Measurements from ENCODE around the gene CFAP221. TPM values are rescaled to one million over a fixed set of nuclear protein-coding genes. Genes with fewer than 3 reads are reported as not detected.

Gene CFAP221
- total RNA-seq, 1 experiment from 2014 or later = not detected

DNA sequence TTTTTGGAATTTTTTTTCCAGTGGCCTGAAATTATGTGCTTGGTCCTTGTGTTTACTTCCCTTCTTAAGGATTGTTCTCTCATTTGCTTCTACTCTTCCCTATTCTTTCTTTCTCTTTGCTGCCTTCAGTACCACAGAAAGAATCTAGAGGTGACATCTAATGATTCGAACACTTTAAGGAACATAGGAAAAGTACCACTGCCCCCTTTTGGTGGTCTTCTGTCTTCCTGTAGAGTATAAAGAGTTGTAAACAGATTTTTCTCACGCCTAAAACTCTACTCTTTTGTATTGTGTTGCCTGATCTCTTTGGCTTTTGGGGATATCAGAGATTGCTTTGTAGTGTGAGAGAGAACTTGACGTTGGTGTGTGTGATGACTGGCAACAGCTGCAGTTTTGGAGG is 13.0 kb upstream of the CFAP221 start:
- Histone ChIP-seq H3K36me3 (ENCODE audit: low read depth) (no peaks in the 10 kb centered on the region), H3K27ac (no peak overlapping the region), H3F3A (ENCODE audit: insufficient read depth, low read depth) (no peaks in the 10 kb centered on the region), H3K4me2 (no peak overlapping the region), H3K27me3 (ENCODE audit: insufficient read depth, low read depth) (peaks cover 53% of the 10 kb centered on the region), H3K4me1 (replicated peaks; ENCODE audit: insufficient read depth) (no peaks in the 10 kb centered on the region), H2AFZ (0 out of 2 replicates have a peak overlapping the region, but pooled peaks have one; percentile 36), H4K20me1 (ENCODE audit: insufficient read depth) (no peaks in the 10 kb centered on the region), H3K9me3 (ENCODE audit: insufficient read depth, low read depth) (peaks cover 4% of the 10 kb centered on the region; the same call in 1 of the 2 replicates), H3K4me3 (no peak overlapping the region), H3K79me2 (ENCODE audit: low read depth) (no peaks in the 10 kb centered on the region), H3K9me2 (ENCODE audit: insufficient read depth) (no peaks in the 10 kb centered on the region)
- CTCF ChIA-PET = no interaction called here
- POLR2A ChIA-PET (ENCODE audit: unreplicated experiment) = no interaction called here
- BruUV-seq (replicated peaks) = no TSS peak
- intact Hi-C loops (cut with micrococcal nuclease; ENCODE audit: unreplicated experiment) = loop anchor here (5.0 kb wide), 1 partner anchor 124 kb away; no protein-coding TSS in a partner anchor
- TF ChIP-seq, protein P1, sequence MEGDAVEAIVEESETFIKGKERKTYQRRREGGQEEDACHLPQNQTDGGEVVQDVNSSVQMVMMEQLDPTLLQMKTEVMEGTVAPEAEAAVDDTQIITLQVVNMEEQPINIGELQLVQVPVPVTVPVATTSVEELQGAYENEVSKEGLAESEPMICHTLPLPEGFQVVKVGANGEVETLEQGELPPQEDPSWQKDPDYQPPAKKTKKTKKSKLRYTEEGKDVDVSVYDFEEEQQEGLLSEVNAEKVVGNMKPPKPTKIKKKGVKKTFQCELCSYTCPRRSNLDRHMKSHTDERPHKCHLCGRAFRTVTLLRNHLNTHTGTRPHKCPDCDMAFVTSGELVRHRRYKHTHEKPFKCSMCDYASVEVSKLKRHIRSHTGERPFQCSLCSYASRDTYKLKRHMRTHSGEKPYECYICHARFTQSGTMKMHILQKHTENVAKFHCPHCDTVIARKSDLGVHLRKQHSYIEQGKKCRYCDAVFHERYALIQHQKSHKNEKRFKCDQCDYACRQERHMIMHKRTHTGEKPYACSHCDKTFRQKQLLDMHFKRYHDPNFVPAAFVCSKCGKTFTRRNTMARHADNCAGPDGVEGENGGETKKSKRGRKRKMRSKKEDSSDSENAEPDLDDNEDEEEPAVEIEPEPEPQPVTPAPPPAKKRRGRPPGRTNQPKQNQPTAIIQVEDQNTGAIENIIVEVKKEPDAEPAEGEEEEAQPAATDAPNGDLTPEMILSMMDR (conservative IDR thresholded peaks at IDR 0.05) = peak; percentile 37; the same call in 1 of the 2 replicates
- no peak for TF ChIP-seq EZH2 (IDR thresholded peaks at IDR 0.05; ENCODE audit: low read depth)
- no peak for DNase-seq

DNA sequence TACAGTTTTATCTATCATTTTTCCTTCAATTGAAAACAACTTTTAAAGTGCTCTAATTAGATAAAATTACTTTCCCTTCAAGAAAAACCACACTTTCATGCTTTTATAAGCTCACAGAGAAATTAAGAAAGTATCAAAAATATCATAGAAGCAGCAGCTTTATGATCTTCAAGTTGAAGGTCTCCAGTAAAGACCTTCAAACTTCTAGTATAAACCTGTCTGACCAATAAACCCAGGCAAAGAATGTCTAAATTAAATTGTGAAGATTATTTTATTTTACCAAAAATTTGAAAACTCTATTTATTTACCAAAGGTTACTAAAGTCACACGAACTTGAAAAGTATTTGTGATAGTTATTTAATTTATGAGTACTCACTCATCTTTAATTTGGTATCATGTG is 10.7 kb upstream of the CFAP221 start:
- Histone ChIP-seq H3F3A (ENCODE audit: insufficient read depth, low read depth) (no peaks in the 10 kb centered on the region), H3K36me3 (ENCODE audit: low read depth) (no peaks in the 10 kb centered on the region), H3K9me3 (ENCODE audit: insufficient read depth, low read depth) (peaks cover 4% of the 10 kb centered on the region; the same call in 1 of the 2 replicates), H3K27me3 (ENCODE audit: insufficient read depth, low read depth) (peaks cover 41% of the 10 kb centered on the region), H3K79me2 (ENCODE audit: low read depth) (no peaks in the 10 kb centered on the region), H3K9me2 (ENCODE audit: insufficient read depth) (no peaks in the 10 kb centered on the region), H3K4me3 (no peak overlapping the region), H3K4me1 (replicated peaks; ENCODE audit: insufficient read depth) (no peaks in the 10 kb centered on the region), H3K27ac (no peak overlapping the region), H2AFZ (no peak overlapping the region), H4K20me1 (ENCODE audit: insufficient read depth) (no peaks in the 10 kb centered on the region), H3K4me2 (no peak overlapping the region)
- intact Hi-C loops (cut with micrococcal nuclease; ENCODE audit: unreplicated experiment) = loop anchor here (5.0 kb wide), 1 partner anchor 126 kb away; no protein-coding TSS in a partner anchor
- TF ChIP-seq, protein P1 (conservative IDR thresholded peaks at IDR 0.05) = no peak
- TF ChIP-seq EZH2 (IDR thresholded peaks at IDR 0.05; ENCODE audit: low read depth) = no peak
- DNase-seq = no peak
- no TSS peak for BruUV-seq (replicated peaks)
- POLR2A ChIA-PET (ENCODE audit: unreplicated experiment) = no interaction called here
- CTCF ChIA-PET = no interaction called here

DNA sequence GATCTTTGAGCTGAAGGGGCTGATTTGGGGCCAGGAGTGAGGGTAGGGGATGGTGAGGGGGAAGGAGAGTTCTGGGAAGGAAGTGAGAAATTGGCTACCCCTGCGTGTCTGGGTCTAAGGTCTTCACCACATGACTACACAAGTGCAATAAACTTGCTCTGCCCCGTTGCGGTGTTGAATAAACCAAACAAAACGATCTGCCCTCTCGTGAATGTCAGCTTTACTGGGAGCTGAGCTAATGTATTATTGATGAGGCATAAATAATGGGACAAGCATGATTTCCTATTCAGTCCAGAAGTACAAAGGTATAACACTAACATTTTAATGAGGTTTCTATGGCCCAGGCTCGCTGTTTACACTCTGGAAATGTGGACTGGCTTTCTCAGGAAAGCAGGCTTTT is 8.0 kb upstream of the CFAP221 start:
- H3K9me2 ChIP-seq (ENCODE audit: insufficient read depth) = no peaks in the 10 kb centered on the region
- no peak for DNase-seq
- H3K9me3 ChIP-seq (ENCODE audit: insufficient read depth, low read depth) = peaks cover 4% of the 10 kb centered on the region; the same call in 1 of the 2 replicates
- no peaks in the 10 kb centered on the region for H3F3A ChIP-seq (ENCODE audit: insufficient read depth, low read depth)
- H3K27ac ChIP-seq = no peak overlapping the region
- peaks cover 17% of the 10 kb centered on the region for H3K27me3 ChIP-seq (ENCODE audit: insufficient read depth, low read depth)
- BruUV-seq (replicated peaks) = no TSS peak
- ChIA-PET POLR2A (ENCODE audit: unreplicated experiment) (no interaction called here), CTCF (no interaction called here)
- H2AFZ ChIP-seq = no peak overlapping the region
- H3K36me3 ChIP-seq (ENCODE audit: low read depth) = no peaks in the 10 kb centered on the region
- intact Hi-C loops (cut with micrococcal nuclease; ENCODE audit: unreplicated experiment) = no loop called here
- H3K4me3 ChIP-seq = no peak overlapping the region
- H4K20me1 ChIP-seq (ENCODE audit: insufficient read depth) = no peaks in the 10 kb centered on the region
- TF ChIP-seq, protein P1 (conservative IDR thresholded peaks at IDR 0.05) = no peak
- TF ChIP-seq EZH2 (IDR thresholded peaks at IDR 0.05; ENCODE audit: low read depth) = no peak
- H3K79me2 ChIP-seq (ENCODE audit: low read depth) = no peaks in the 10 kb centered on the region
- no peaks in the 10 kb centered on the region for H3K4me1 ChIP-seq (replicated peaks; ENCODE audit: insufficient read depth)
- H3K4me2 ChIP-seq = no peak overlapping the region

Measured in PC-9 (cell line).